Activated naive CD8-positive, alpha-beta T cell treated with anti-CD3 and anti-CD28 coated beads, Interleukin-2, amount 10 ng/mL, durations not matched to agents 7 days and 5 days (primary cell): Measurements from ENCODE around the gene CLSTN1. TPM values are rescaled to one million over a fixed set of nuclear protein-coding genes. Genes with fewer than 3 reads are reported as not detected.
A peak's percentile ranks its signal among the peaks of the same experiment; 100 is the strongest.

Experiments
- ATAC-seq: fragments of 150-1000 bp; cut with Tn5 transposase; one replicate; pipeline ENCODE4 v1.10.0; 2021; ENCODE audit warnings: low read depth, moderate library complexity
- POLR2A ChIA-PET: fragments of 350-600 bp; sonication (Branson Sonifier 250); formaldehyde crosslinking; loops from one replicate; lab custom pipeline; 2021; ENCODE audit warnings: antibody characterized with exemption; lab: Charles Lee
- DNase-seq: peaks from one replicate; pipeline ENCODE4 v3.0.0; 2021
- H3K27ac Mint-ChIP-seq: one replicate; pipeline ENCODE4 v1.8.0; 2022; ENCODE audit warnings: mild to moderate bottlenecking, mixed read lengths
- H3K27me3 Mint-ChIP-seq: one replicate; pipeline ENCODE4 v1.8.0; 2022; ENCODE audit warnings: mild to moderate bottlenecking, moderate library complexity, mixed read lengths
- H3K36me3 Mint-ChIP-seq: one replicate; pipeline ENCODE4 v1.8.0; 2021; ENCODE audit warnings: mild to moderate bottlenecking, mixed read lengths
- H3K4me1 Mint-ChIP-seq: one replicate; pipeline ENCODE4 v1.8.0; 2021; ENCODE audit warnings: mixed read lengths
- H3K4me3 Mint-ChIP-seq: one replicate; pipeline ENCODE4 v1.8.0; 2022; ENCODE audit warnings: mild to moderate bottlenecking, moderate library complexity, mixed read lengths
- H3K9me3 Mint-ChIP-seq: one replicate; pipeline ENCODE4 v1.8.0; 2021; ENCODE audit warnings: mixed read lengths
- total RNA-seq, 2 experiments: library from RNA; stranded (reverse); gene quantifications; one replicate each; pipeline ENCODE4 v1.2.3, GENCODE V29; 2021

Gene CLSTN1
- total RNA-seq, 2 experiments from 2014 or later: 104 to 106 TPM

DNA sequence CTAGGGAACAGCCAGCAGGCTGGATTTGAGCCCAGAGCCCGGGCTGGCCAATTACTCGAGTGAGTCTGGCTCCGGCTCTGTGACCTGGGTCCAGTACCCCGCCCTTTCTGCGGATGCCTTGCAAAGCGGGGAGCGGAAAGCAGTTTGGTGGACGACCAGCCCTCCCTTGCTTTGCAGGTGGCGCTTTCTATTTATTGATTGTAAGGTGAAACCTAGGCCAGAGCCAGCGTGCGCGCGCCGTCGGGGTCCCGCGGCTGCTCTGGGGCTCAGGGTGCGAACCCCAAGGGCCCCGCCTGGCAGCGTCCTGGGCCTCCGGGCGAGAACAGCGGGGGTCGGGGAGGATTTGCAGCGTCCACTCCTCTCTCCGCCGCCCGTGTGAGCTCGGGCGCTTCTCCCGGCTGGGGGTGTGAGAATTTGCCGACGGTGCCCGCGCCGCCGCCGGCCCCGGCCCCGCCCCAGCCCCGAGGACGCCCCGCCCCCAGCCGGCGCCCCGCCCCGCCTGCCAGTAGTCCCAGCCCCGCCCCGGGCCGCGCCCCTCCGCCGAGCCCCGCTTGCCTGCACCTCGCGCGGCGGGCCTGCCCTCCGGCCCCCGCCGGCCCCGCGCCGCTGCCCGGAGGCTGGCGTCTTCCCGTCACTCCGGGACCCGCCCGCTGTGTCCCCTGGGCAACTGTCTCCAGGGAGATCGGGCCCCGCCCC, 134.6 kb downstream of the CLSTN1 start:
- POLR2A ChIA-PET: interaction anchor here (0.6 to 9.0 kb wide), 5 partner anchors 24 to 61 kb away, joined by 3 to 122 read pairs (median 83); partner anchors contain the start of gene PIK3CD
- Mint-ChIP-seq H3K9me3 (no peaks in the 10 kb centered on the region), H3K27me3 (no peaks in the 10 kb centered on the region), H3K4me1 (peaks cover 60% of the 10 kb centered on the region), H3K27ac (peak overlapping the region; percentile 80), H3K36me3 (peaks cover 26% of the 10 kb centered on the region), H3K4me3 (peak overlapping the region; percentile 82)
- peak; percentile 94 for DNase-seq
- peak; percentile 74 for ATAC-seq

DNA sequence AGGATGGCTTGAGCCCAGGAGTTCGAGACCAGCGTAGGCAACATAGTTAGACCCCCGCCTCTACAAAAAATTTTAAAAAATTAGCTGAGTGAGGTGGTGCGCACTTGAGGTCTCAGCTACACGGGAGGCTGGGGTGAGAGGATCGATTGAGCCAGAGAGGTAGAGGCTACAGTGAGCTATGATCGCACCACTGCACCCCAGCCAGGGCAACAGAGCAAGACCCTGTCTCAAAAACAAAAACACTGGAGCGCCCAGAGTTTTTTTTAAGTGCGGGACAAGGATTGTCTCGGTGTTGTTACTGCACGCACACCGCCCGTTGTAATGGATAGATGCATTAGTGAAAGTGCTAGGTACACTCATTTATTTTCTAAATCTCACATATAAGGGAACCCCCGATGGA, 135.2 kb downstream of the CLSTN1 start:
- no peaks in the 10 kb centered on the region for H3K27me3 Mint-ChIP-seq
- H3K27ac Mint-ChIP-seq: peak overlapping the region; percentile 80
- peaks cover 25% of the 10 kb centered on the region for H3K36me3 Mint-ChIP-seq
- H3K9me3 Mint-ChIP-seq: no peaks in the 10 kb centered on the region
- H3K4me3 Mint-ChIP-seq: peak overlapping the region; percentile 82
- H3K4me1 Mint-ChIP-seq: peaks cover 61% of the 10 kb centered on the region
- POLR2A ChIA-PET: interaction anchor here (1.3 to 9.0 kb wide), 4 partner anchors 16 to 60 kb away, joined by 4 to 122 read pairs (median 86); partner anchors contain the start of gene PIK3CD
- DNase-seq (no peak), ATAC-seq (no peak)

DNA sequence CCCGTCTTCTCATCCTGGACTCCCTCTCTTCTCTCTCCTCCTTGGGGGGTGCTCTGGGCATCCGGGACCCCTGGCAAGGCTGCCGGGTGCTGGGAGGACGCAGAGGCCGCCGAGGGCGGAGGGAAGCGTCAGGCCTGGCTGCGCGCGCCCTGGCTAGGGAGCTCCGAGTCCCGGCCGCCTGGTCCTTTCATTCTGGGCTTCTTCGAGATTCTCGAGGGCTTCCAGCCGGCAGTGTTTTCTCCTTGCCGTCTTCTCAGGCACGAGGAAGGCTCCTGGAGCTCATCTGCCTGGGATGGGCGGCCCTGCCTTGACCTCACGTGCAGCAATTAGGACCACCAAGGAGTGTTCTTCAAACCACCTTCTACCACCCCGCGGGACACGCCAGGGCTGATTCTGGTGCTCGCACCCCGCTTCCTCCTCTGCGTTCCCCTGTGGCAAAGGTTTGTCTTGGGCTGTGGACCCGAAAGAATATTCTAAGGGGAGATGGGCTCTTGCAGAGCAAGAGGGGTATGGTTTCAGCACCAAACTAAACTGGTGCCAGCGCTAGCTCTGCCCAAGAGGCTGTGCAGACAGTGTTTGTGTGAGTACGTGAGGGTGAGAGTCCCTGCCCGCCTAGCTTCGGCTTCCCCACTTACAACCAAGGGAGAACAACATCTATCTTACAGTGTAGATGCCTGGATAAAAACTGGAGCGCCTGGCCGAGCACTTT, 135.7 kb downstream of the CLSTN1 start:
- no peaks in the 10 kb centered on the region for H3K27me3 Mint-ChIP-seq
- POLR2A ChIA-PET: interaction anchor here (1.3 to 9.0 kb wide), 5 partner anchors 17 to 60 kb away, joined by 4 to 122 read pairs (median 83); partner anchors contain the start of gene PIK3CD
- DNase-seq (peak; percentile 58), ATAC-seq (no peak)
- peak overlapping the region; percentile 80 for H3K27ac Mint-ChIP-seq
- H3K9me3 Mint-ChIP-seq: no peaks in the 10 kb centered on the region
- H3K4me1 Mint-ChIP-seq: peaks cover 62% of the 10 kb centered on the region
- H3K36me3 Mint-ChIP-seq: peaks cover 27% of the 10 kb centered on the region
- H3K4me3 Mint-ChIP-seq: peak overlapping the region; percentile 82

DNA sequence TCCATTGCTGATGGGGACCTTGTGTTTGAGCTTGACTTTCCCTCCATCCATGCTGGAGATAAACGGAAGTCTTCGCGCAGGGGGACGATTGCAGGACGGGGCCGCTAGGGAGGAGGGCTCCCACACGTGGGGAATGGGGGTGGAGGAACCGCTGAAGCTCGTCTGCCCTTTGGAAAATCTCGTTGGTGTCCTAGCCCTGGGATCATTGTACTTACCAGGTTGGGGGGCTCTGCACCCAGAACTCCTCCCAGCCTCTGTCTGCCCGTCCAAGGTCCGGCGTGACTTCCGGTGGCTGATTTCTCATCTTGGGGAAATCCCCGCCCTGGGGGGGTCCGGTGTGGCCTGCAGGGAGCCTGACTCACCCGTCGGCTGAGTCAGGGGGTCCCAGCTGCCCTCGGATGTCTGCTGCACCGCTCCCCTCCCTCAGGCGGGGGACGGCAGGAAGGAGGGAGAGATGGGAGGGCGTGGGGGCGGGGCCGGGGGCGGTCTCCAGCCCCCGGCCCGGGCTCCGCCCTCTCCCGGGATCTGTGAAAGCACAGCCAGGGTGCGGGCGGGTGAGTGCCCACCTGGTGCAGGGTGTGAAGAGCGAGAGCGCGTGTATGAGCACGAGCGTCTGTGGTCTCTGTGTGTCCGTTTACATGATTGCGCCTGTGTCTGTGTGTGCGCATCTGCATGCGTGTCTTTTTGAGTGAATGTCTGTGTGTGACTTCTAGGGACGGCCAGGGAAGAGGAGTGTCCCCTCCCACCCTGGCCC, 136.5 kb downstream of the CLSTN1 start:
- POLR2A ChIA-PET: interaction anchor here (1.3 to 9.0 kb wide), 5 partner anchors 17 to 59 kb away, joined by 4 to 122 read pairs (median 83); partner anchors contain the start of gene PIK3CD
- peaks cover 23% of the 10 kb centered on the region for H3K36me3 Mint-ChIP-seq
- H3K4me1 Mint-ChIP-seq: peaks cover 60% of the 10 kb centered on the region
- DNase-seq (peak; percentile 62), ATAC-seq (peak; percentile 31)
- no peaks in the 10 kb centered on the region for H3K9me3 Mint-ChIP-seq
- peak overlapping the region; percentile 82 for H3K4me3 Mint-ChIP-seq
- H3K27me3 Mint-ChIP-seq: no peaks in the 10 kb centered on the region
- H3K27ac Mint-ChIP-seq: peak overlapping the region; percentile 80

DNA sequence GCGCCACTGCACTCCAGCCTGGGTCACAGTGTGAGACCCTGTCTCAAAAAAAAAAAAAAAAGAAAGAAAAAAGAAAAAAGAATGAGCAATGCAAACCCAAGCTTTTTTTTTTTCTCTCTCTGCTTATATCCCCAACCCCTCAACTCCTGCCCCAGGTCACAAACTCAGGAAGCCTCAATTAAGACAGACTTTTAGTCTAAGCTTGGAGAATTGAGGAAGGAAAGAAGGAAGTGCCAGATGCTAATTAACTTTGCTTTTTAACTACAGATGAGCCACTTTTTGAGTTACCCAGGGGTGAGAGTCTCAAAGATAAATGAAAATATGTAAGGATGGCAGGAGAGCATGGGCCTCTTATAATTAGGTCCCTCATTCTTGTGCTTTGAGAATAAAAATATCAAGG, 139.0 kb downstream of the CLSTN1 start:
- Mint-ChIP-seq H3K4me3 (no peak overlapping the region), H3K27ac (peak overlapping the region; percentile 26), H3K9me3 (no peaks in the 10 kb centered on the region), H3K4me1 (peaks cover 49% of the 10 kb centered on the region), H3K36me3 (peaks cover 20% of the 10 kb centered on the region), H3K27me3 (no peaks in the 10 kb centered on the region)
- no peak for DNase-seq
- POLR2A ChIA-PET: interaction anchor here (0.6 to 9.0 kb wide), 6 partner anchors 10 to 630 kb away, joined by 3 to 122 read pairs (median 3); partner anchors contain the start of gene PIK3CD
- ATAC-seq: no peak

DNA sequence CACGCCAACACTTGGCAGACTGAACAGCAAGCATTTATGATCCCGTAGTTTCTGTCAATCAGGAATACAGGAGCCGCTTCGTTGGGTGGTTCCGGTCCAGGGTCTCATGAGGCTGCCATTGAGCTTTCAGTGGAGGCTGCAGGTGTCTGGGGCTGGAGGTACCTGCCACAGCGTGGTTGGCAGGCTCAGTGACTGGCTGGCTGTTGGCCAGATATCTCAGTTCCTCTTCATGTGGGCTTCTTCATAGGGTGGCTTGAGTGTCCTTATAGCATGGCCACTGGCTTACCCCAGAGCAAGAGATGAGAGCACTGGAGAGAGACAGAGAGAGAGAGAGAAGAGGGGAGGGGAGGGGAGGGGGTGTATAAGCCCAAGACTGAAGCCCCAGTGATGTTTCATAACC, 142.9 kb downstream of the CLSTN1 start:
- Mint-ChIP-seq H3K27ac (peak overlapping the region; percentile 73), H3K9me3 (no peaks in the 10 kb centered on the region), H3K27me3 (no peaks in the 10 kb centered on the region), H3K36me3 (peaks cover 39% of the 10 kb centered on the region), H3K4me3 (no peak overlapping the region), H3K4me1 (peaks cover 52% of the 10 kb centered on the region)
- DNase-seq: no peak
- ATAC-seq: no peak
- POLR2A ChIA-PET: interaction anchor here (1.0 to 2.0 kb wide), 4 partner anchors 10 to 50 kb away, joined by 3 to 7 read pairs (median 4); no protein-coding TSS in a partner anchor

DNA sequence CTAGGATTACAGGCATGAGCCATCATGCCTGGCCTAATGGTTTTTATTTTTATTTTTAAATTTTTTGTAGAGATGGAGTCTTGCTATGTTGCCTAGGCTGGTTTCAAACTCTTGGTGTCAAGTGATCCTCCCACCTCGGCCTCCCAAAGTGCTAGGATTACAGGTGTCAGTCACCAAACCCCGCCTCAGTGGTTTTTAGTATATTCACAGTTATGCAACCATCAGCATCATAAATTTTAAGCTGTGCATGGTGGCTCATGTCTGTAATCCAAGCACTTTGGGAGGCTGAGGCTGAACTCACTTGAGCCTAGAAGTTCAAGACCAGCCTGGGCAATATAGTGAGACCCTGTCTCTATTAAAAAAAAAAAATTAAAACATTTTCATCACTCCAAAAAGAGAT, 143.7 kb downstream of the CLSTN1 start:
- POLR2A ChIA-PET: interaction anchor here (1.0 to 1.1 kb wide), 2 partner anchors 24 to 34 kb away, joined by 3 to 5 read pairs; no protein-coding TSS in a partner anchor
- Mint-ChIP-seq H3K27me3 (no peaks in the 10 kb centered on the region), H3K4me3 (no peak overlapping the region), H3K27ac (no peak overlapping the region), H3K4me1 (peaks cover 50% of the 10 kb centered on the region), H3K9me3 (no peaks in the 10 kb centered on the region), H3K36me3 (peaks cover 38% of the 10 kb centered on the region)
- DNase-seq: no peak
- no peak for ATAC-seq

Other genes starting within 250 kb of the CLSTN1 start
- gene TMEM201, start 235.1 kb downstream of the CLSTN1 start, total RNA-seq: 10 to 100 TPM; 16.1 TPM
- gene PIK3CD, start 172.2 kb downstream of the CLSTN1 start, total RNA-seq: 100 to 1,000 TPM; 250 TPM
- 10 to 100 TPM; 15.8 to 17.0 TPM for gene CTNNBIP1, start 86.3 kb upstream of the CLSTN1 start, total RNA-seq
- 10 to 100 TPM; 27.7 to 28.6 TPM for gene LZIC, start 119.4 kb upstream of the CLSTN1 start, total RNA-seq
- 1 to 10 TPM; 6.5 to 8.5 TPM for gene NMNAT1, start 119.5 kb upstream of the CLSTN1 start, total RNA-seq
- under 1 TPM in 1 of 2 experiments, not detected in 1; 0.53 TPM for gene RBP7, start 173.3 kb upstream of the CLSTN1 start, total RNA-seq
- gene UBE4B, start 209.0 kb upstream of the CLSTN1 start, total RNA-seq: 10 to 100 TPM; 31.6 to 33.4 TPM